C1 segment of cervical spinal cord (tissue), 14 donors: ENCODE results near the gene SOX30.

ENCODE experiments used
- DNase-seq, 14 donors: peaks; one replicate each; lab custom pipeline; 2025; lab: John Stamatoyannopoulos, UW

SOX30 gene

DNA sequence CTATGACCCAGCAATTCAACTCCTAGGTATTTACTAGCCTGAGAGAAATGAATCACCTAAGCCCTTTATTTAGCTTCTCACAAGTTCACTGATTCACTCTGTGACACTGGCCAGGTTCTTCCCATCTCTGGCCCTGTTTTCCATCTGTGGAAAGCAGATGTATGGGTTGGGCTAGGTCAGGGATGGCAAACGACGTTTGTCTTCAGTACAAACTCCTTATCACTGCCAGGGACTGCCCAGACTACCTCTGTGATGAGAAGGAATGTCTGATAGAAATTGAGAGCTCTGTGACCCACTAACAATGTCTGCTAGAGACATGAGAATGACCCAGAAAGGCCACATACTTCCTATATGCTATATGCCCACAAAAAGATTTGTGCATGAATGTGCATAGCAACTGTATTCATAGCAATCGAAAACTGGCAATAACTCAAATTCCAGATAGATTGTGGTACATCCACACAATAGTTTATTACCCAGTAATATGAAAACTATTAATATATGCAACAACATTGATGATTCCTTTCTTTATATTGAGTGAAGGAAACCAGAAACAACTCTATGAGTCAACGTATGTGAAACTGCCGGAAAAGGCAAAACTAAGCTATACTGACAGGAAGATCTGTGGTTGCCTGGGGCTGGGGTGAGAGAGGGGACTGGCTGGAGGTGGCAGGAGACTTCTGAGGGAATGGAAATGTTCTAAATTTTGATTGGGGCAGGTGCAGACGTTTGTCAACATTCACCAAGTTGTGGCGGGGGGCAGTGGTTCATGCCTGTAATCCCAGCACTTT, 44.7 kb downstream of the SOX30 start:
- no peak for DNase-seq

DNA sequence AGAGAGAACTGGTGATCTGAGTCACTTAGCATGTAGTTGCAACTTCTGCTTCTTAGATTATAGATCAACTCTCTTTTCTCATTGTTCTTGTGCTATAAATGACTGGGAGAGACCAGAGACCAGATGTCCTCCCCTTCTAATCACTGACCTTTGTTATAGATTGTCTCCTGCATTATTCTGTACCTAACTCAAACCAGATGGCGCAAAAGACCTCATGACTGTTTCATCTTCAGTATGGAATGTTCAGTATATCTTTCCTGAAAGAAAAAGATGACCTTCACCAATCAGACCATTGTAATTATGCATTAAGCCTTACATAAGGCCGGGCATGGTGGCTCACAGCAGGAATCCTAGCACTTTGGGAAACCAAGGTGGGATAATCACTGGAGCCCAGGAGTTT, 46.2 kb downstream of the SOX30 start:
- no peak for DNase-seq

DNA sequence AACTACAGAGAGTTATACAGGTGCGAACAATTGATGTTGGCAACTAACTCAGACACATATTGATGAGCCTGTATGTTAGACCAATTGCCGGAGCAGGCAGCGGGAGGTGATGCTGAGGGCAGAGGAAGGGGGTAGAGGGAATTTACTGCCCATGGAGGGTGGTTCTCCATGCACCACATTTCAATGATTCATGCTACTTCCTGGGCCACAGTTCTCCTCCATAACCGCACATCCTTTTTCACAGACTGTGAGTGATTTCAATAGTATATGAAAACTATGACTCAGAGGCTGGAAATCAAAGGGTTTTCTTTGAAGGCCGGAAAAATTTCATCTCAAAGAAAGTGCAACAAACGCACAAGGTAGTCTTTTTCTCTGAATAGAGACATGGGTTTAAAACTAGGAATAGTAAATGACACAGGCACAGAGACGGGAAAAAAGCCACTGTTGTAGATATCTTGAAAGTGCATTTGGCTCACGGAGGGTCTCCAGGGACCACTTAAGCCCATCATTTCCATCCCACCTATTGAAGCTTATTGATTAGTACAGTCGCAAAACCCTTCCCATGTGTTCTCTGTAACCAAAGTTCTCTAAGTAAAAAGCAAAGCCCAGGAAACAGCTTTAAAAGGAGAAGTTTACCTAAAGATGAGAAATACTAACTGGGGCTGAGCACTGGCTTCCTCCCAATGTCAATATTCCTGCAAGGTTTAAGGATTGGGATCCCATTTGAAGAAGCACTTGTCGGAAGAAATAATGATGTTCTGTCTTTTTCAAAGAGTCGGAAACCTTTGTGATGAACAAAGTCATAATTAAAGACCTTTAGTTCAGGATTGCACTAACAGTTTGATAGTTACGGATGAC, 48.7 kb downstream of the SOX30 start:
- no peak for DNase-seq

DNA sequence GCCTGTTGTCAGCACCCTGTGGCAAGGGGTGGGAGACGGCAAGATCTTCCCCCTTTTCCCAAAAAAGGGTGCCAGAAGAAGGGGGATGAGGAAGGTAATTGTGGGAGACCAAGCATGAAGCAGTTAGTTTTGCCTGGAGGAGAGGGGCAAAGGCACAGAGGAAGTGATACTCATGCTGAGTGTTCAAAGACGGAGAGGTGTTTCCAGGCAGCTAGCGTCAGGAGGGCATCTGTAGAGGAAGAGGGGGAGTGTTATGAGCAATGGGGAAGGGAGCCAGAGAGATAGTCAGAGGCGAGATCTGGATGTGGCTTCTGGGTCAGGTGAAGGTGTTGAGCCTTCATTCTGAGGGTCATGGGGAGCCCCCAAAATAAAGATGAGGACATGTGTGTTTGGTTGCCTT, 49.7 kb downstream of the SOX30 start:
- DNase-seq, result no peak

DNA sequence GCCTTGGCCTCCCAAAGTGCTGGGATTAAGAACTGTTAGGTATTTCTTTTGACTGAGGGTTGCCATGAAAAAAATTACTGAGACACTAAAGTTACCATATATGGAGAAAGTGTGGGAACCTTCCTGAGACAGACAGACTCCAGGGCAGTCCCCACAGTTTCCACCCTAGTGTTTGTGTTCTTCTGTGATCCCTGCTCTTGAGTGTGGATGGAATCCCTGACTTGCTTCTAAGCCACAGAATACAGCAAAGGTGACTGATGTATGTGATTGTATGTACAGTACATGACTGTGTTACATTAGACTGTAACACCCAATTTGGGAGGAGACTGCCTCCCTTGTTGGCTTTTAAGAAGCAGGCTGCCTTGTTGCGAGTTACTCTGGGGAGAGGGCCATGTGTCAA, 52.0 kb downstream of the SOX30 start:
- no peak for DNase-seq

DNA sequence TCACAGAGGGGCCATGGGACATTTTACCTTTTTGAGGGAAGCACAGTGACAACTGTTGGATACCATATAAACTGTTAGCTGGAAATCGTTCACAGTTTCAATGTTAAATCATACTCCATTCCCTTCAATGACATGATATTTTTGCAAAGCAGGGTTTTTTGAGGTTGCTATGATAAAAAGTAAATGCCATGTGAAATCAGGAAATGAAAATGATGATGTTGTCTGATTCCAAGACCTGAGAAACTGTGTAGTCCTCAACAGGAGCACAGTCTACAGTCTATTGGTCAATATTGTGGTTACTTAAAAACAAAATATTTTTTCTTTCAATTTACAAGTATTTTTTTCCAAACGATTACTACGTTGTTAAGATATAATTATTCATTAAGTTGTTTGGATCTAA, 52.7 kb downstream of the SOX30 start:
- no peak for DNase-seq

DNA sequence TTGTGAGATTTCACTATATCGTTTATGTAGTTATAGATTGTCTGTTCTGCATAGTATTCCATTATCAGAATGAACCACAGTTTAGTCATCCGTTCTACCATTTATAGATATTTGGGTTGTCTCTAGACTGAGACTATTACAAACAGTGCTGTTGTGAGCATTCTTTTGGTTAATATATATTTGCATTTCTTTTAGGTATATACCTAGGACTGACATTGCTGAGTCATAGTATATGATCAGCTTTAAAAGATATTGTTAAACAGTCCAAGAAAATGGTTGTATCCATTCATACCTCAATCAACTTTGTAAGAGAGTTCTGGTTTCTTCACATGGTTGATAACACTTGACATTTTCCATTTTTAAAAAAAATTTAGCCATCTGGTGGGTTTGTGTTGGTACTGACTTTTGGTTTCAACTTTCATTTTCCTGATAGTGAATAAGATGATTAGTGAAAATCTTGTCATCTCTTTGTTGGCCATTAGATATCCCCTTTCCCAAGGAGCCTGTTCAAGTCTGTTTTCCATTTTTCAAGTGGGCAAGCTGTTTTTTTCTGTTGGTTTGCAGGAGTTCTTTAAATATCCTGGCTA, 53.8 kb downstream of the SOX30 start:
- DNase-seq, result no peak

DNA sequence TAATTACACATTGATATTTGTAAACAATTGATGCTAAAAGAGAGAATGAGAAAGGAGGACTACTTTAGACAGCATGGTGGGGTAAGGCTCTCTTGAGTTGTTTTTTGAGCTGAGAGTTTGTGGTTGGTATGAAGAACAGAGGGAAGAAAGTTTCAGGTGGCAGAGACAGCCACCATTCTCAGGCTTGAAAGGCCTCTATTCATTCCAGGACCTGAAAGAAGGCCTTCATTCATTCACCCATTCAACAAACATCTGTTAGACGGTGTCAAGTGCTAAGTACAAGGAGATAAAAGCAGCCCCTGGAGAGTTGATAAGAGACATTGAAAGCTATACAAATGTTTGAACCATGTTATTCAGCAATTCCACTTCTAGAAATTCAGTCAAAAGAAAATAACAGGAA, 55.0 kb downstream of the SOX30 start:
- no peak for DNase-seq

DNA sequence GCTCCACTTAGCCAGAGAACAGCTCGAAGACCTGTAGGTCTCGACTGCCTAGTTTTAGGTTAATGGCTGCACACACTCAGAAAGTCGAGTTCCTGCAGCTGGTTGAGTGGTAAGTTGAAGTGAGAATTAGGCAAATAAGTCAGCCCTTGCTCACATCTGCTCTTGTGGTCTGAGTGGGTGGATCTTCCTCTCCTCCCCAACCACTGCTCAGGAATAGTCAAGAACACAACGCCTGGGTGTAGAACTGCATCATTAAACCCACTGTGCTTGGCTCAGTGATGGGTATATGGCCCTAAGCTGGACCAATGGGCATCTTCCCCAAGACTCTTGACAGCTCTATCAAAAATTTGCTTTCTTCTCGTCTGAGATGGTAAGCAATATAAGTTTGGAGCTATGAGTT, 55.8 kb downstream of the SOX30 start:
- DNase-seq, result no peak

DNA sequence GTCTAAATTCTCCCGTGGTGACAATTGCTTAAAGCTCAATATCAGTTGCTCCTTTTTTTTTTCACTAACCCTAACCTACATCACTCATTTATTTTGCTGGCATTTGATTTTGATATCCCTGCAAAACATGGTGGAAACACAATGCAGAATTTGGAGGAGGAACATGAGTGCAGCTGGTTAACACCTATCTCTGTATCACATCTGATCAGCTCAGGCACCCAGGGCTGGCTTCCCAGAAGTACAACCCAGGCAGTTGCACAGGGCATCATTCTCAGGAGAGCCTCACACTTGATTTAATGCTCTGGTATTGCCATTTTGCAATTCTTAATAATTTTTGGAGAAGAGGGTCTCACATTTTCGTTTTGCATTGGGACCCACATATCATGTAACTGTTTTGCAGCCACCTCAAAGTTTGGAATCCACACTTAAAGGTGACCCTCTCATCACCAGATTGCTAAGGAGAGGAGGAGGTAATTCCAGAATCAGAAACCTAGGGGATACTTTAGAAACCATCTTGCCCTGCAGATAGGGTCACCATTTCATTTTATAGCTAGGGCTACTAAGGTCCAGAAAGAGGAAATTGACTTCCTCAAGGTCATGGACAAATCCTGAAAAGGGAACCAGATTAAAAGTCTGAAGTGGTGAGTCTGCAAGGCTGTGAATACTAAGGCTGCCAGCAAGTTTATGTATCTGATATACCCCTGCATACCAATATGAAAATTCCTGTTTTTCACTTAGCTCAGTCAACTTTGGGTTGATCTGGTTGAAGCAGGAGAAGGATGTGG, 57.4 kb downstream of the SOX30 start:
- DNase-seq, result no peak

DNA sequence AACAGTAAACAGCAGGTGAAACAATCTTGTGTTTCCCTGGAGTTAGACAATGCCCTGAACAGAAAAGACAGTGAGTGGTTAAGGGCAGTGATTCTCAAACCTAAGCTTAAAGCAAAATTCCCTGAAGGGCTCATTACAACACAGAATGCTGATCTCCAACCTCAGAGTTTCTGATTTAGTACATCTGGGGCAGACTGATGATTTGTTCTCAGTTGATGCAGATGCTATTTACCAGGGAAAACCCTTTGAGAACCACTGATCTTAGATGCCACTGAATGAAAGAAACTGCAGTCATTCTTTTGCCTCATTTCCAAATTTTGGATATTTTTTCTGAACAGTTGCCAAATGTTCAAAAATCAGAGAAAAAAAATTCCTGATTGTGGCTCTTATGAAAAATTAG, 58.0 kb downstream of the SOX30 start:
- DNase-seq, result no peak

DNA sequence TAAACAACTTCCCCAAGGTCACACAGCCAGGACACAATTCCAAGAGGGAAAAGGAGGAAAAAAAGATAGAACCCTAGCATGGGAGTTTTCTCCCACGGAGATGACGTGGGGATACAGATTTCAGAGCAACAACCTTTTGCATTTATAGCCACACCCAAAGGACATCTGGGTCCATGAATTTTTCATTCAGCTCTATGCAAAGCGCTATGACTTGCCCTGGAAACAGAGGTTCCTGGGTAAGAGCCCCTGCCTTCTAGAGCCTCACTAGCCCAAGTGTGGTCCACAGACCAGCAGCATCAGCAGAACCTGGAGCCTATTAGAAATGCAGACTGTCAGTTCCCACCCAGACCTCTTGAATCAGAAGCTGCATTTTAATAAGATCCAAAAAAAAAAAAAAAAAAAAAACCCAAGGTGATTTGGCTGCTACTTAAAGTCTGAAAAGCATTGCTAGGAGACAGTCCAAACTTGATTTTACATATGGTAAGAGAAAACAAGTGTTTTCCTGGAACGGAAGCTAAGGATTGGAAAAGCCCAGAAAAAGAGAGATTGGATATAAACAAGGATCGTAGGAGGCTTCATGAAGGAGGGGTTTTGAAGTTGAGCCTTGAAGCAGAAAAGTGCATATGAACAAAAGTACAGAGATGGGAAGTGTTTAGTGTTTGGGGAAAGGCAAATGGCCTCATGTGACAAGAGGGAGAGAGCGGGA, 59.0 kb downstream of the SOX30 start:
- DNase-seq, result no peak

DNA sequence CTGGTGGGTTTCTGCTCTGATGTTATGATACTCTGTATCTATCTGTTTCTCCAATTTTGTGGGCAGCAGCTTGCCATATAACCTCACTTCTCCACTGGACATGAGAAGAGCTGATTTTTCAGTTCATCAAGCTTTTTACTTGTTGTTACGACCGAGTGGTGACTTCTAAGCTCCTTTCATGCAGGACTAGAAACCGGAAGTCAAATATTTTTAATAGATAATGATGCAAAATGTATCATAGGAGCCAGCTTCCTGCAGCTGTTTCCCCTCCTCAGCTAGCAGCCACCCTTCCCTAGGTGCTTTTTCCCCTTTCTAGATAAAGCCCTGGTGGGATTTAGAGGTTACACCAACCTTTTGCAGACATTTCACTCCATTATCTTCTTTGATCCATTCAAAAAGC, 59.6 kb downstream of the SOX30 start:
- no peak for DNase-seq

DNA sequence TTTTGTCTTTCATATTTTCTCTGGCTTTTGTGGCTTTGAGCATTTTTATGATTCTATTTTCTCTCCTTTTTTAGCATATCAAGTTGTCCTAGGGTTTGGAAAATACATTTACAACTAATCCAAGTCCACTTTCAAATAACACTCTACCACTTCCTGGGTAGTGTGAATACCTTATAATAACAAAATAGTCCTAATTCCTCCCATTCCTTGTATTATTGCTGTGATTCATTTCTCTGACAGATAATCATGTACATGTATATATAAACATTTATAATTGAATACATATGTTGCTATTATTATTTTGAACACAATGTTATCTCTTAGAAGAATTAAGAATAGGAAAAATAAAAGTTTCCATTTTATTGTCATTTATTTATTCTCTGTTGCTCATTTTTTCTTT, 61.8 kb downstream of the SOX30 start:
- no peak for DNase-seq

DNA sequence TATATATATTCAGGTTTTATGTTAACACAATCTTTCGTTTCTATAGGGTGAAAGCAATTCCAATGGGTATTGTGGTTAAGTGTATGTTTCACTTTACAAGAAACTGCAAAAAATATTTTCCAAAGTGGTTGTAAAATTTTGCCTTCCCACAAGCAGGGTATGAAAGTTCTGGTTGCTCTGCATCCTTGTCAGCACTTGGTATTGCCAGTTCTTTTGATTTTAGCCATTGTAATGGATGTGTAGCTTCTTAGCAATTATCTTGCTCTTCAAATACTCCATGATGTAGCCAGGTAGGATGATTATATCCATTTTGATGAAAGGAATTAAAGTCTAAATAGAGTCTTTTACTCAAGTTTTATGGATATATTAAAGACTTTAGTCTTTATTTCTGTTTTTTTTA, 67.6 kb downstream of the SOX30 start:
- no peak for DNase-seq

DNA sequence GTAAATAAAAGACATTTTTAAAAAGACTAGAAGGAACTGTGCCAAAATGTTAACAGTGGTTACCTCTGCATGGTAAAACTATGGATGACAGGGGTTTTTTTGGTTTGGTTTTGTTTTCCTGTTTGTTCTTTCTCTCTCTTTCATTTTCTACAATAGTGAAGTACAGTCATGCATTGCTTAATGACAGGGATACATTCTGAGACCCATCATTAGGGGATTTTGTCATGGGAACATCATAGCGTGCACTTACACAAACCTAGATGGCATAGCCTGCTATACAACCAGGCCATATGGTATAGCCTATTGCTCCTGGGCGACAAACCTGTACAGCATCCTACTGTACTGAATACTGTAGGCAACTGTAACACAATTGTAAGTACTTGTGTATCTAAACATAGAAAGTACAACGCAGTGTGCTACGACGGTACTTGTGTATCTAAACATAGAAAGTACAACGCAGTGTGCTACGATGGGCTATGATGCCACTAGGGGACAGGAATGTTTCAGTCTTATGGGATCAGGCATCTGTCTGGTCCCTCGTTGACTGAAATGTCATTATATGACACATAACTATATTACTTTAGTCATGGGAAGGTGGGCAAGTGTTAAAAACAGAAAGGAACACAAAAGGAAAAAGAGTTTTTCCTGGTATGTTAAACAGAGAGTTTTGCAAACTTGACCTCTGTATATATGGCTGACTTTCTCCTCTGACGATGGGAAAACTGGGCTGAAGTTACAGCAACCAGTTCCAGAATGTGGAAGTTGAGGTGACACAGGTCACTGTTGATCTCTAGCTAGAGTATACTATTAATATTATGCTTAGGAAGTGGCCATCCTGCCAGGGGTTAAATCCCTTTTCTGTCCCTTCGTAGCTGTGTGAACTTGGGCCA, 69.3 kb downstream of the SOX30 start:
- DNase-seq, result no peak

DNA sequence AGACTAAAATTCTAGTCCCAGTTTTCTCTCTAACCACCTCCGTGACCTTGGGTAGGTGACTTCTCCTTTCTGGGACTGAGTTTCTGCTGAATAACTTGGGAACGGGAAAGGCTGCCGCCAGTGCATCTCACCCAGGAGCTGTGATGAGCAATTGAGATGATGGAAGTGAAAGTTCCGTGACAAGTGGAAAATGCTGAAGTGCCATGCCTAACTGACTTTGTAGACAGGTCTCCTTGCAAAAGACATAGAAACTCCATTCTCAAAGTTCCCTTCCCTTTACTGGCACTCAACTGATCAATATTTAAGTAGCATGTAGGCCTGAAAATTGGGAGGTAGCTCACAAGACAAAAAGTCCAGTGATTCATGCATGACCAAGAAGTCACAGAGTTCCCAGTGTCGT, 70.3 kb downstream of the SOX30 start:
- no peak for DNase-seq

DNA sequence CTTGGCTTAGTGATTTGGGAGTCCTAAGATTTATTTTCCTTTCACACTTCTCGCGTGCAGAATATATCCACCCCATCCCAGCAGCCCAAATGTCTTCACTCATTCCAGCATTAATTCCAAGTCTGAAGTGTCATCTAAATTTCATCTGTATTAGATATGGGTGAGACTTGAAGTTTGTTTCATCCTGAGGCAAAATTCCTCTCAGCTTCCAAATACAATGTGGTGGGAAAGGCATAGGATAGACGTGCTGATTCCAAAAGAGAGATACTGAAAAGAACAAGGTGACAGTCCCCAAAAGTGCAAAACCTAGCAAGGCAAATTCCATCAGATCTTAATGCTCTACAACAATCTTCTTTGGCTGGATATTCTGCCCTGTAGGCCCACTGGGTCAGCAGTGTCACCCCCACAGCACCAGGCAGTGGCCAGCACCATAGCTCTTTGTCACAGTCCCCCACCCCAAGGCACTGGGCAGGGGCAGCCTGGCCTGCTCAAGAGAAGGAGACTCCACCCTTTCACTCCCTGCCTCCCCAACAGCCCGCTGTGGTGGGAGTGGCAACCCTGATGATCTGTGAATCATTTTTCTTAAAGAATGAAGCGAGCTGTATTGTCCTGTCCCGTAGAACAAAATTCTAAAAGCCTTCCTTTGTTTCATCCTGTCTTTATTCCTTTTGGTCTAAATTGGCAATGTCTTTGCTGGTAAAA, 74.0 kb downstream of the SOX30 start:
- DNase-seq, result no peak

DNA sequence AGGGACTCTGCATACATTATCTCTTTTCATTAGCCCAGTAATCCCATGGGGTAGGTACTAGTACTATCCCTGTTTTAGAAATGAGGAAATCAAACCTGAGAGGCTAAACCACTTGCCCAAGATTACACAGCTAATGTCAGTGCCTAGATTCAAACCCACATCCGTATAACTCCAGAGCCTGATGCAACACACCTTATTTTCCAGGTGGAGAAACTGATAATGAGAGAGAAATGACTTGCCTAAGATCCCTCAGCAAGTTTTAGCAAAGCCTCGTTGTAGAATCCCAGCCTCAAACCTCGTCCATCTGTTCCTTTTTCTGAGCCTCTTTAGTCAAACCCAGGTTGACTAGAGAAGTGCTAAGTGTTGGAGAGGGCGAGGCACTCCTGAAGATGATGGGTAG, 75.6 kb downstream of the SOX30 start:
- no peak for DNase-seq
